HepG2 (cell line): ENCODE measurements around the gene VMO1. TPM values are rescaled to one million over a fixed set of nuclear protein-coding genes. Genes with fewer than 3 reads are reported as not detected.

Source experiments
- BCL6 ChIP-seq: IDR thresholded peaks from 2 replicates; pipeline ENCODE4 v1.6.1; 2016; ENCODE audit warnings: missing genetic modification reagents, missing compliant biosample characterization
- FOSL1 ChIP-seq: sonication (generic); formaldehyde crosslinking; IDR thresholded peaks from 2 replicates; pipeline ENCODE4 v1.9.0; 2021; ENCODE audit warnings: missing genetic modification reagents, borderline replicate concordance
- GTF3A ChIP-seq: sonication (generic); formaldehyde crosslinking; conservative IDR thresholded peaks from 2 replicates; pipeline ENCODE4 v1.4.0; 2020; ENCODE audit warnings: mild to moderate bottlenecking, missing genetic modification reagents
- KMT2A ChIP-seq: sonication (generic); formaldehyde crosslinking; IDR thresholded peaks from 2 replicates; pipeline ENCODE4 v1.4.0; 2020; ENCODE audit warnings: missing genetic modification reagents
- MIXL1 ChIP-seq: IDR thresholded peaks from 2 replicates; pipeline ENCODE4 v1.6.1; 2016
- MTA1 ChIP-seq: sonication (generic); formaldehyde crosslinking; IDR thresholded peaks from 2 replicates; pipeline ENCODE4 v1.4.0; 2020; ENCODE audit warnings: missing genetic modification reagents, mild to moderate bottlenecking, borderline replicate concordance
- NR1H2 ChIP-seq: sonication (generic); formaldehyde crosslinking; IDR thresholded peaks from 2 replicates; pipeline ENCODE4 v1.8.1; 2022; ENCODE audit warnings: low read depth, missing genetic modification reagents, borderline replicate concordance
- POGZ ChIP-seq: sonication (generic); formaldehyde crosslinking; IDR thresholded peaks from 2 replicates; pipeline ENCODE4 v1.4.0; 2020; ENCODE audit warnings: mild to moderate bottlenecking, missing genetic modification reagents
- RXRA ChIP-seq: sonication (generic); formaldehyde crosslinking; IDR thresholded peaks from 2 replicates; pipeline ENCODE4 v1.5.1; 2020; ENCODE audit warnings: missing genetic modification reagents
- STAT5B ChIP-seq: sonication (generic); formaldehyde crosslinking; IDR thresholded peaks from 2 replicates; pipeline ENCODE4 v1.4.0; 2020; ENCODE audit warnings: missing genetic modification reagents
- TAF1 ChIP-seq: sonication (generic); formaldehyde crosslinking; IDR thresholded peaks from 2 replicates; pipeline ENCODE4 v1.4.0; 2020; ENCODE audit warnings: missing genetic modification reagents
- TEAD3 ChIP-seq: optimal IDR thresholded peaks from 2 replicates; pipeline ENCODE3; 2016; ENCODE audit warnings: borderline replicate concordance
- ZC3H13 ChIP-seq: sonication (generic); formaldehyde crosslinking; IDR thresholded peaks from 2 replicates; pipeline ENCODE4 v1.8.1; 2023; ENCODE audit warnings: mild to moderate bottlenecking, missing genetic modification reagents, moderate library complexity
- ZEB1 ChIP-seq: IDR thresholded peaks from 2 replicates; pipeline ENCODE4 v1.6.1; 2012; ENCODE audit warnings: mild to moderate bottlenecking, low read depth, inconsistent platforms; ENCODE audit not compliant: insufficient replicate concordance
- ZFP41 ChIP-seq: sonication (generic); formaldehyde crosslinking; IDR thresholded peaks from 2 replicates; pipeline ENCODE4 v1.4.0; 2020; ENCODE audit warnings: mild to moderate bottlenecking, missing genetic modification reagents, borderline replicate concordance
- ZFP90 ChIP-seq: sonication (generic); formaldehyde crosslinking; IDR thresholded peaks from 2 replicates; pipeline ENCODE4 v1.8.0; 2022; ENCODE audit warnings: missing genetic modification reagents, mild to moderate bottlenecking, inconsistent platforms, borderline replicate concordance
- ZFYVE20 ChIP-seq: sonication (generic); formaldehyde crosslinking; IDR thresholded peaks from 2 replicates; pipeline ENCODE4 v1.8.0; 2023; ENCODE audit warnings: low read depth, mild to moderate bottlenecking, moderate library complexity, missing genetic modification reagents, borderline replicate concordance
- ZNF180 ChIP-seq: sonication (generic); formaldehyde crosslinking; IDR thresholded peaks from 2 replicates; pipeline ENCODE4 v1.4.0; 2020; ENCODE audit warnings: low read depth, missing genetic modification reagents, borderline replicate concordance
- ZNF543 ChIP-seq: sonication (generic); formaldehyde crosslinking; IDR thresholded peaks from 2 replicates; pipeline ENCODE4 v1.4.0; 2020; ENCODE audit warnings: mild to moderate bottlenecking, missing genetic modification reagents
- polyA plus RNA-seq, 8 experiments: library from polyadenylated mRNA; depleted of rRNA in 3 of 8; stranded (reverse) in 7 of 8; unstranded in 1 of 8; fragments of >200 nt; fragmentation: Illumina TruSeq in 4 of 8; extraction: Trizol in 4 of 8; gene quantifications; 2 replicates each; pipeline versions ENCODE4 v1.2.1 to v1.2.3, GENCODE V29; 2011 to 2016; ENCODE audit warnings: low read depth in 4 of 8, missing spikeins in 1 of 8, mixed read lengths in 1 of 8; ENCODE audit not compliant: insufficient read depth in 1 of 8
- total RNA-seq, 5 experiments: library from RNA; depleted of rRNA; stranded (reverse); fragments of >200 nt; fragmentation: Illumina TruSeq; extraction: Trizol; gene quantifications; 2 replicates each; pipeline ENCODE4 v1.2.3, GENCODE V29; 2016; ENCODE audit warnings: low read depth in 1 of 5
- TF ChIP-seq, protein P1 (sequence below): sonication (generic); formaldehyde crosslinking; IDR thresholded peaks from 2 replicates; pipeline ENCODE4 v1.8.1; 2023; ENCODE audit warnings: mild to moderate bottlenecking, missing genetic modification reagents
- TF ChIP-seq, protein P2 (sequence below): sonication (generic); formaldehyde crosslinking; IDR thresholded peaks from 2 replicates; pipeline ENCODE4 v1.8.0; 2023; ENCODE audit warnings: mild to moderate bottlenecking, missing genetic modification reagents
- TF ChIP-seq, protein P3 (sequence below): sonication (generic); formaldehyde crosslinking; IDR thresholded peaks from 2 replicates; pipeline ENCODE4 v1.4.0; 2020; ENCODE audit warnings: missing genetic modification reagents
- TF ChIP-seq, protein P4 (sequence below): sonication (generic); formaldehyde crosslinking; conservative IDR thresholded peaks from 2 replicates; pipeline ENCODE4 v1.4.0; 2020; ENCODE audit warnings: mild to moderate bottlenecking, missing genetic modification reagents, moderate library complexity

Gene VMO1
- total and polyA plus RNA-seq, 2 of the 13 experiments (the other 11 are each of a cell fraction or from before 2014, with no cell fraction given), result not detected

DNA sequence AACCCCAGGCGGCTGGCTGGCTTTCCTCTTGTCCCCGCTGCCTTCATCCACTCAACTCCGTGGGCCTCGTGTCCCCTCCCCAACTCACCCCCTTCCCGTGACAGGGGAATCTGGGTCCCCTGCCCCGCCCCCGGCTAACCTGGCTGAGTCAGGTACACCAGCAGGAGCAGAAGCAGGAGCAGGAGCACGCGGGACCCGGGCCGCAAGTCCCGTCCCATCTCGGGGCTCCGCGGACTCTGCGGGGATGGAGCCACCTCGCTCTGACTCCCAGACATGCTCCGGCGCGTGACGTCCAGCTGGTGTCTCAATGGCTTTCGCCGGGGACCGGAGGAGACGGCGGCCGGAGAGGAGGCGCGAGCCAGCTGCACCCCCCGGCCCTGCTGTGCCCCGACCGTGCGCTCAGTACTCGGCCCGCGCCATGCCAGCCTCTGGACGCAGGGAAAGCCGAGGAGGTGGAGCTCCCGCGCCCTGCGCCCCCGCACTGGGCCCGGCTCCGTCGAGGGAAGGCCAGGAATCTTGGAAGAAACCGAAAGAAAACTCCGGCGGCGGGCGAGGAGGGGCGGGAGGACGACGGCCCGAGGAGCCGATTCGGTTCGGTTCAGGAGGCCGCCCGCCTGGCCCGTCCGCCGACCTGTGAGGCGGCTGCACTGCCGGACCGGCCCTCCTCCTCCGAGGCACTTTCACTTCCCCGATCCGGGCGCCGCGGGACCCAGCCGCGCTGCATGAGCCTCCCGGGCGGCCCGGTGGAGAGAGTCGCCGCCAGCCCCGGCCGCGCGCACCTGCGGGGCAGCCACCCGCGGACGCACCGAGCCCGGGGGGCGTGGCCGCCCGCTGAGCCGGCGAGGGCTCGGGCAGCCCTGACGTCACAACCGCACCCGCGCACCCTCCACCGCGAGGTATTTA is 46.8 kb downstream of the VMO1 start, which contains the start of the genes CXCL16 and ZMYND15 (continued):
- peak; percentile 54; the same call in 1 of the 2 replicates for TF ChIP-seq POGZ (CRISPR knock-in tag)
- TF ChIP-seq, protein P1, sequence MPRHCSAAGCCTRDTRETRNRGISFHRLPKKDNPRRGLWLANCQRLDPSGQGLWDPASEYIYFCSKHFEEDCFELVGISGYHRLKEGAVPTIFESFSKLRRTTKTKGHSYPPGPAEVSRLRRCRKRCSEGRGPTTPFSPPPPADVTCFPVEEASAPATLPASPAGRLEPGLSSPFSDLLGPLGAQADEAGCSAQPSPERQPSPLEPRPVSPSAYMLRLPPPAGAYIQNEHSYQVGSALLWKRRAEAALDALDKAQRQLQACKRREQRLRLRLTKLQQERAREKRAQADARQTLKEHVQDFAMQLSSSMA, result 0 out of 2 replicates have a peak, but pooled peaks have one; percentile 4
- TF ChIP-seq, protein P2, sequence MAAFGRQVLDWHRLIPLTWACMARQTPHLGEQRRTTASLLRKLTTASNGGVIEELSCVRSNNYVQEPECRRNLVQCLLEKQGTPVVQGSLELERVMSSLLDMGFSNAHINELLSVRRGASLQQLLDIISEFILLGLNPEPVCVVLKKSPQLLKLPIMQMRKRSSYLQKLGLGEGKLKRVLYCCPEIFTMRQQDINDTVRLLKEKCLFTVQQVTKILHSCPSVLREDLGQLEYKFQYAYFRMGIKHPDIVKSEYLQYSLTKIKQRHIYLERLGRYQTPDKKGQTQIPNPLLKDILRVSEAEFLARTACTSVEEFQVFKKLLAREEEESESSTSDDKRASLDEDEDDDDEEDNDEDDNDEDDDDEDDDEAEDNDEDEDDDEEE (CRISPR knock-in tag), result no peak
- TF ChIP-seq TEAD3, result no peak
- no peak for TF ChIP-seq ZFP41
- peak; percentile 77; the same call in 1 of the 2 replicates for TF ChIP-seq MTA1 (CRISPR knock-in tag)
- peak; percentile 37; the same call in 1 of the 2 replicates for TF ChIP-seq TAF1 (CRISPR knock-in tag)
- peak; percentile 23 for TF ChIP-seq ZEB1
- no peak for TF ChIP-seq ZFYVE20 (CRISPR knock-in tag)
- 0 out of 2 replicates have a peak, but pooled peaks have one; percentile 14 for TF ChIP-seq STAT5B
- peak; percentile 44; the same call in 1 of the 2 replicates for TF ChIP-seq NR1H2
- TF ChIP-seq, protein P3, sequence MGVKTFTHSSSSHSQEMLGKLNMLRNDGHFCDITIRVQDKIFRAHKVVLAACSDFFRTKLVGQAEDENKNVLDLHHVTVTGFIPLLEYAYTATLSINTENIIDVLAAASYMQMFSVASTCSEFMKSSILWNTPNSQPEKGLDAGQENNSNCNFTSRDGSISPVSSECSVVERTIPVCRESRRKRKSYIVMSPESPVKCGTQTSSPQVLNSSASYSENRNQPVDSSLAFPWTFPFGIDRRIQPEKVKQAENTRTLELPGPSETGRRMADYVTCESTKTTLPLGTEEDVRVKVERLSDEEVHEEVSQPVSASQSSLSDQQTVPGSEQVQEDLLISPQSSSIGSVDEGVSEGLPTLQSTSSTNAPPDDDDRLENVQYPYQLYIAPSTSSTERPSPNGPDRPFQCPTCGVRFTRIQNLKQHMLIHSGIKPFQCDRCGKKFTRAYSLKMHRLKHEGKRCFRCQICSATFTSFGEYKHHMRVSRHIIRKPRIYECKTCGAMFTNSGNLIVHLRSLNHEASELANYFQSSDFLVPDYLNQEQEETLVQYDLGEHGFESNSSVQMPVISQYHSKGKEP (CRISPR knock-in tag), result no peak
- peak; percentile 88 for TF ChIP-seq ZNF543 (CRISPR knock-in tag)
- no peak for TF ChIP-seq KMT2A (CRISPR knock-in tag)
- no peak; the same call in 1 of the 2 replicates for TF ChIP-seq ZFP90 (CRISPR knock-in tag)
- TF ChIP-seq ZNF180, result no peak
- no peak for TF ChIP-seq ZC3H13 (CRISPR knock-in tag)
- no peak for TF ChIP-seq RXRA
- TF ChIP-seq GTF3A (CRISPR knock-in tag), result 0 out of 2 replicates have a peak, but pooled peaks have one; percentile 64
- TF ChIP-seq, protein P4, sequence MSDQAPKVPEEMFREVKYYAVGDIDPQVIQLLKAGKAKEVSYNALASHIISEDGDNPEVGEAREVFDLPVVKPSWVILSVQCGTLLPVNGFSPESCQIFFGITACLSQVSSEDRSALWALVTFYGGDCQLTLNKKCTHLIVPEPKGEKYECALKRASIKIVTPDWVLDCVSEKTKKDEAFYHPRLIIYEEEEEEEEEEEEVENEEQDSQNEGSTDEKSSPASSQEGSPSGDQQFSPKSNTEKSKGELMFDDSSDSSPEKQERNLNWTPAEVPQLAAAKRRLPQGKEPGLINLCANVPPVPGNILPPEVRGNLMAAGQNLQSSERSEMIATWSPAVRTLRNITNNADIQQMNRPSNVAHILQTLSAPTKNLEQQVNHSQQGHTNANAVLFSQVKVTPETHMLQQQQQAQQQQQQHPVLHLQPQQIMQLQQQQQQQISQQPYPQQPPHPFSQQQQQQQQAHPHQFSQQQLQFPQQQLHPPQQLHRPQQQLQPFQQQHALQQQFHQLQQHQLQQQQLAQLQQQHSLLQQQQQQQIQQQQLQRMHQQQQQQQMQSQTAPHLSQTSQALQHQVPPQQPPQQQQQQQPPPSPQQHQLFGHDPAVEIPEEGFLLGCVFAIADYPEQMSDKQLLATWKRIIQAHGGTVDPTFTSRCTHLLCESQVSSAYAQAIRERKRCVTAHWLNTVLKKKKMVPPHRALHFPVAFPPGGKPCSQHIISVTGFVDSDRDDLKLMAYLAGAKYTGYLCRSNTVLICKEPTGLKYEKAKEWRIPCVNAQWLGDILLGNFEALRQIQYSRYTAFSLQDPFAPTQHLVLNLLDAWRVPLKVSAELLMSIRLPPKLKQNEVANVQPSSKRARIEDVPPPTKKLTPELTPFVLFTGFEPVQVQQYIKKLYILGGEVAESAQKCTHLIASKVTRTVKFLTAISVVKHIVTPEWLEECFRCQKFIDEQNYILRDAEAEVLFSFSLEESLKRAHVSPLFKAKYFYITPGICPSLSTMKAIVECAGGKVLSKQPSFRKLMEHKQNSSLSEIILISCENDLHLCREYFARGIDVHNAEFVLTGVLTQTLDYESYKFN (CRISPR knock-in tag), result peak; percentile 21; the same call in 1 of the 2 replicates
- no peak for TF ChIP-seq BCL6 (CRISPR knock-in tag)
- TF ChIP-seq FOSL1 (CRISPR knock-in tag), result no peak
- TF ChIP-seq MIXL1 (CRISPR knock-in tag), result no peak
